Stimulated activated CD8-positive, alpha-beta memory T cell treated with anti-CD3 and anti-CD28 coated beads, Interleukin-7, amount 100 ng/mL, for 4 hours (primary cell): ENCODE measurements around the gene UPK1A.
A peak's percentile ranks its signal among the peaks of the same experiment; 100 is the strongest.
"Not testable (repeated sequence)": the region's sequence is repeated elsewhere in the genome, so short reads cannot be mapped to it uniquely, and the experiment has no call there.

Source experiments
- DNase-seq, 2 donors: peaks; one replicate each; pipeline ENCODE4 v3.0.0-alpha.2; 2020; ENCODE audit warnings: low read depth in 2 of 2

UPK1A gene

GRCh38 chr19:35691106-35691505, 24.8 kb downstream of the UPK1A start:
- DNase-seq, result not testable (repeated sequence)

- no peak for DNase-seq
These were observed 25.7 kb downstream of the UPK1A start for GRCh38 chr19:35692010-35692409.

- no peak for DNase-seq
These were observed 27.1 kb downstream of the UPK1A start for GRCh38 chr19:35693422-35693821.

- peak; percentile 78 to 89 for DNase-seq
These were observed 27.7 kb downstream of the UPK1A start for GRCh38 chr19:35693835-35694599.

- no peak for DNase-seq
These were observed 29.6 kb downstream of the UPK1A start for GRCh38 chr19:35695895-35696422.

- DNase-seq, result no peak
These were observed 30.5 kb downstream of the UPK1A start for GRCh38 chr19:35696835-35697234.

GRCh38 chr19:35702223-35703012, 36.1 kb downstream of the UPK1A start:
- peak; percentile 90 to 93 for DNase-seq

- no peak for DNase-seq
These were observed 37.0 kb downstream of the UPK1A start for GRCh38 chr19:35703343-35703742.

GRCh38 chr19:35704218-35704617, 37.9 kb downstream of the UPK1A start, which contains the start of gene ZBTB32:
ZBTB32 (plus strand) TSS chr19:35704558; CDS start chr19:35714627, 10,069 bp downstream.
- no peak for DNase-seq

- DNase-seq, result no peak
These were observed 42.1 kb downstream of the UPK1A start for GRCh38 chr19:35708391-35708790.

GRCh38 chr19:35710784-35711723, 44.7 kb downstream of the UPK1A start:
- DNase-seq, result peak; percentile 57 to 72

GRCh38 chr19:35712567-35713505, 46.5 kb downstream of the UPK1A start:
- DNase-seq, result peak; percentile 70 to 73

- DNase-seq, result no peak
These were observed 47.2 kb downstream of the UPK1A start for GRCh38 chr19:35713506-35713850.

- DNase-seq, result no peak
These were observed 47.7 kb downstream of the UPK1A start for GRCh38 chr19:35713904-35714495.

GRCh38 chr19:35714601-35715354, 48.5 kb downstream of the UPK1A start:
- DNase-seq, result no peak

GRCh38 chr19:35715355-35715809, 49.1 kb downstream of the UPK1A start:
- DNase-seq, result no peak

GRCh38 chr19:35715981-35716800, 49.9 kb downstream of the UPK1A start:
- DNase-seq, result no peak
